HG03108 (cell line): Measurements from ENCODE around the gene CPHXL2.

Experiments
- ATAC-seq: cut with Tn5 transposase; IDR thresholded peaks from one replicate; pipeline ENCODE4 v1.9.1; 2021; ENCODE audit warnings: moderate library complexity; ENCODE audit not compliant: unreplicated experiment

The CPHXL2 gene

DNA sequence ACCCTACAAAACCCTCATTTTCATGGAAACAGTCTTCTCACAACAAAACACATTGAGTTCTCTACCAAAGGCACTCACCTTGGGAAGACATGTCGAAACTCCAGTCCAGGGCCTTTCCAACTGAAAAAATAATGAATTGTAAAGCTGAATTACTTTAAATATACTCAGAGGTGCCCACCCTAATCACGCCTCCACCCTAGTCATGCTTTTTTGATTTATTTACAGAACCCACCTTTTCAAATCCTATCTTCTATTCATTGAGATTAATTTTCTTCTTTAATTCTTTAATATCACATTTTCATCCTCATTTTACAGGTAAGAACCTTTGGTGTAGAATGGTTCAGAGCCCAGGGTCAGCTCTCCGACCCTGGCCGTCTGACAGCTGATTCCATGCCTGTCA lies at the start of gene CPHXL2:
TSS of gene CPHXL2 (minus strand) at position 101 of the 400 bp plus-strand sequence. CDS start at position 91, 10 bp downstream.
- ATAC-seq = no peak

DNA sequence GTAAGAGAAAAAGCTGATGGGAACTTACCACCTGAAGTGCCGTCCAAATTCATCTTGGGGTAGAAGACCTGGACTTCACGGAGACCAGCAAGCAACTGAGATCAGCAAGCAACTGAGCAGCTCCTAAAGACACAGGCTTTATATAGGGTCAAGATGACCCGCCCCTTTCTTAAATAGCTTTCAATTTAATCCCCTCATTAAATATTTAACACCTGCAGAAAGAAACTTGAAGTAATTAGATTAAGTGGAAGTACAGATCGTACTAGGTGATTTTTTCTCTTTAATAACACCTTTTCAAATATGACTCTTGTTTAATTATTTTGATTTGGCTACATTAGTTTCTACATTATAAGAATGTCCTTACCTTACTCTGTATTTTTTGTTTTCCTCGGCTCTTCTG lies 49.6 kb upstream of the CPHXL2 start, which contains the start of gene CPHXL:
TSS of gene CPHXL (minus strand) at position 101 of the 400 bp plus-strand sequence. CDS start at position 53, 48 bp downstream.
- no peak for ATAC-seq

DNA sequence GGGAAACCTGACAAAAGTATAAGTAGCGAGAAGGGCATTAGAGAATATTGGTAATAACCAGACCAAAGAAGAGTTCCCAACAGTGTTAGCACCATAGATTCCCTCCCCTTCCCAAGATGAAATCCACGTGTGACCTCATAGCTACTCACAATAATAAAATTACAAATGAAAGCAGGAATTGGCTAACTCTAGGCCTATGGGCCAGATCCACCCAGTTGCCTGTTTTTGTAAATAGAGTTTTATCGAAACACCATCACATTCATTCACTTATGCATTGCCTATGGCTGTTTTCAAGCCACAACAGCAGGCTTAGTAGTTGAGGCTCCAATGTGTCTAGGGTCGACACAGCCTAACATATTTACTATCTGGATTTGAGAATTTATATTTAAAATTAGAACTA lies 41.6 kb upstream of the CPHXL2 start:
- no peak for ATAC-seq

DNA sequence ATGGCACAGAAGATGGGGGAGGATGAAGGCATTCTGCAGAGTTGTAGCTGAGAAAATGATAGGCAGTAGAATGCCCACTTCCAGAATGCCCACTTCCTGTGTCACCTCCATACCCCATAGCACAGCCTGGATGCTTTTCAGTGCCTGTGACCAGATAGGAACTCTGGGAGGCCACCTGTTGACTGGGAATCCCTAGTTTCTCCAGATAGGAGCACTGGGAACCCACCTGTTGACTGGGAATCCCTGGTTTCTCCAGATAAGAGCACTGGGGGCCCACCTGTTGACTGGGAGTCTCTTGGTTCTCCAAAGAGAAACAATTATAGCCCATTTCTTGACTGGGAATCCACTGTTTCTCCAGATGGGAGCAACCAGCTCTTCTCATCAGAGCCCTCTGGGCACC lies 37.9 kb upstream of the CPHXL2 start:
- no peak for ATAC-seq

DNA sequence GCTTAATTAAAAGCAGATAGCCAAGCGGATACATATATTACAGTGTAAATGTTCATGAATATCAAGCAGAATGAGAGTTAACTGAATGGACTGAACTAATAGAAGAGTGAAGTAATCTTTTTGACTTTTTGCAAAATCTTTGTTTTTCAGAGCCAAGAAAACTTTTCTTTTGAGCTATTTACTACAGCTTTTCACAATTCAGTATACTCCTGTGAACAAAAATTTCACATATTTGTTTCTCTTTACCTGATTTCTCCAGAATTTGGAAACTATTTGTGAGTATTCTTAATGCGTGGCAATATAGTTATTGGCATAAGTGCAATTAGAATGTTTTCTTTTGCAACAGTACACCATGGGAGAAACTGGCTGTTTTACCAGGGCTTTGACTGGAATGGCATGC lies 33.5 kb upstream of the CPHXL2 start:
- no peak for ATAC-seq

DNA sequence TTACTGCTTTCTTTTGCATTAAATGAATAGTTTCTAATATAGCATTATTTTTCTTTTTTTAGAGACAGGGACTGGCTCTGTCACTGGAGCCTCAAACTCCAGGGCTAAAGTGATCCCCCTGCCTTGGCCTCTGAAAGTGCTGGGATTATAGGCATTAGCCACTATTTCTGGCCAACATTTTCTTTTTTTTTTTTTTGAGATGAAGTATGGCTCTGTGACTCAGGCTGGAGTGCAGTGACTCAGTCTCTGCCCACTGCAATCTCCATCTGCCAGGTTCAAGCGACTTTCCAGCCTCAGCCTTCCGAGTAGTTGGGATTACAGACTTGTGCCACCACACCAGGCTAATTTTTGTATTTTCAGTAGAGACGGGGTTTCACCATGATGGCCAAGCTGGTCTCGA lies 26.5 kb upstream of the CPHXL2 start:
- ATAC-seq = no peak

DNA sequence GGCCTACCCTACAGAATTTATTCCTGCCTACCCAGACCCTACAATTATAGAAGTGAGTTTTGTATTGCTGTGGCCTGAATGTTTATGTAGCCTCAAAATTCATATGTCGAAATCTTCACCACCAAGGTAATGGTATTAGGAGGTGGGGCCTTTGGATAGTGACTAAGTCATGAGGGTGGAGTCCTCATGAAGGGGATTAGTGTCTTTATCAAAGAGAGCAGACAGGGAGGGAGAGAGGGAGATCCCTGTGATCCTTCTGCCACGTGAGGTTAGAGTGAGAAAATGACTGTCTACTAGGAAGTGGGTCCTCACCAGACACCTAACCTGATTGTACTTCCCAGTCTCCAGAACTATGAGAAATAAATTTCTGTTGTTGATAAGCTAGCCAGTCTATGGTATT lies 25.4 kb upstream of the CPHXL2 start:
- ATAC-seq = no peak

DNA sequence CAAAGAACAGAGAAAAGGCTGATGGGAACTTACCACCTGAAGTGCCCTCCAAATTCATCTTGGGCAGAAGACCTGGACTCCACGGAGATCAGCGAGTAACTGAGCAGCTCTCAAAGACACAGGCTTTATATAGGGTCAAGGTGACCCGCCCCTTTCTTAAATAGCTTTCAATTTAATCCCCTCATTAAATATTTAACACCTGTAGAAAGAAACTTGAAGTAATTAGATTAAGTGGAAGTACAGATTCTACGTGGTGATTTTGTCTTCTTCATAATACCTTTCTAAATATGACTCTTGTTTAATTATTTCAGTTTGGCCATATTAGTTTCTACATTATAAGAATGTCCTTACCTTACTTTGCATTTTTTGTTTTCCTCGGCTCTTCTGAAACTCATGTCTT lies 24.6 kb upstream of the CPHXL2 start, which contains the start of gene DUXB:
TSS of gene DUXB (minus strand) at position 101 of the 400 bp plus-strand sequence. CDS start at position 58, 43 bp downstream.
- no peak for ATAC-seq

DNA sequence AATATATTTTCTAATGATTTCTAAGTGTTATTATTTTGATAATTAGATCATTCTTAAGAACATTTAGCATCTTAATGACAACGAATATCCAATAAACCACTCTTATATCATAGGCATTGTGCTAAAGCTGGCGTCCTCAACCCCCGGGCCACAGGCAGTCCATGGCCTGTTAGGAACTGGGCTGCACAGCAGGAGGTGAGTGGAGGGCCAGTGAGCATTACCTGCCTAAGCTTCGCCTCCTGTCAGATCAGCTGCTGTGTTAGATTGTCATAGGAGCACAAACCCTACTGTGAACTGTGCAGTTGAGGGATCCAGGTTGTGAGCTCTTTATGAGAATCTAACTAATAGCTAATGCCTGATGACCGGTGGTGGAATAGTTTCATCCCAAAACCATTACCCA lies 20.8 kb upstream of the CPHXL2 start:
- ATAC-seq = no peak

DNA sequence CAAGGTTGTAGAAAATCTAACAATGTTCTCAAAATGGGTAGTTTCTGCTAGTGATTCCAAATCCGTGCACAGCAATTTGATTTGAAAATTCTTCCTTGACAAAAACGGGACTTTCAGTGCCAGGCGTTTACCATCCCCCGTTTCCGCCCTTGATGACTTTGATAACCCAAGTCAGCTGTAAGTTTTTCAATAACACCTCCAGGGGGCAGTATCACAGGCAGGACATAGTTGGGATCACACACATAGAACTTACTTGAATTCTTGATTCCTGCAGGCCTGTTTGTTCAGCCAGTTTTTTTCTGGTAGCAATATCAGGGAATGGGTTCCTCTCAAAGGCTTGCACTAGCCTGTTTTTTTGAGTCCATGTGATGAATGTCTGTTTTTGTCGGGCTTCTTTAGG lies 18.9 kb upstream of the CPHXL2 start:
- ATAC-seq = no peak

DNA sequence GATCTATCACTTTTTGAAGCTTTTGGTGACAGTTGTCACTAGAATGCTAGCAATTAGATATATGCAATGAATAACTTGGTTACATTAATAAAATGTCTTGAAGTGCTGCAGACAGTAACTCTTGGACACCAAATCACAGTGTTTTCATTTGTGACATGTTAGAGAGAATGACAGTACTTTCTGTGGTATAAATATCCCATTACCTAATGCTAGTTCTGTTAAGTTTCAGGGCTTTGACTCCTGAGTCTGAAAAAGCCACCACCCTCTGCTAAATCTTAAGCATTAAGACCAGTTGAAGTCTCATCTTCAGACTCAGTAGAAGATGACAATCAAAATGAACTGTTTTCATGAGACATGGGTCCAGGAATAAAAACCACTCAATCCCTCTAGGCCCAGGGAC lies 10.6 kb upstream of the CPHXL2 start:
- ATAC-seq = no peak

DNA sequence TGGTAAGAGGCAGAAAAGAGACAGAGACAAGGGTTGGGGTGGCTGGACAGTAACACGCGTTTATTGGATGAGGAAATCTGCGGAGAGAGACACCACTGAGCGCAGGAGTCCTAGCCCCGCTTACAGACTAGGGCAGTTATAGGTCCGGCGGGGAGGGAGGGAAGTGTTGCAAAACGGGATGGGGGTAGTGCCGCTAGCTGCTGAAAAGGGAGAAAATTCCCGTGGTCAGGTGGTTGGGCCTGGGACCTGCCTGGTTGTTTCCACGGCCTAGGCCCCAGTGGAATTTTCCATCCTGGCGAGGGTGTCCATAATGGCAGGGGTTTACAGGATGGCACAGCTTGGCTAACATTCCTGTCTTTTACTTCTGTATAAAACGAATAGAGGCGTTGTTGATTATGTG lies 5.5 kb upstream of the CPHXL2 start:
- no peak for ATAC-seq

DNA sequence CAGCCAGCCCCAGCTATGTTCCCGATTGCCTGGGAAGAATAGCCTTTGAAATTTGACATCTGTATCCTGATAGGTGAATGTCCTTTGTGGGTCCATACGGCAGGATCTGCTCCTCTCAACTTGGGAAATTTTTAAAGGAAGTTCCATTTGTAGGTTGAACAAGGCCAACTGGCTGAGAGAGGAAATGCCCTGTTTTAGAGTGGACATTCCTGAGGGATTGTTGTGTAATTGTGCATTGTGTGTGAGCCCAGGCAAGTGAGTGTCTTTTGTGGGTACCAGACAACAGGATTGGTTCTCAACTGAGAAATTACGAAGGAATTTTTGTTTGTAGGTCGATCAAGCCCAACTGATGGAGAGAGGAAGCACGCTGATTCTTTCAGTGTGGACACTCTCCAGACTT lies 2.6 kb upstream of the CPHXL2 start:
- no peak for ATAC-seq

DNA sequence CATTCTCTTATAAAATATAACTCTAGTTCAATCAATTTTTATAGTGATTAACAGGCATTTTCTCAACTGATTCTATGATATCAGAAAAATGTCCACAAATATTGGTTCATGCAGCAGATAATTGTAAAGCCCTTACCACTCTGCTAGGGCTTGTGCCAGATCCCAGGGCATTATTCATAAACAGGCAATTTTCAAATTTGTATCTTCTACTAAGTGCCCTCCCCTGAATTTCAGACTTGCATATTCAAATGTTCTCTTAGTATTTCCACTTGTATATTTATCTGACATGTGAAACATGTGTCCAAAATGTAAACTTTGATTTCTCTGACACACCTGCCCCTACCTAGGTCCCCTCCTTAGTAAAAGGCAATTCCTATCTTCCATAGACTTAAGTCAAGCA lies 9.3 kb downstream of the CPHXL2 start:
- ATAC-seq = no peak

DNA sequence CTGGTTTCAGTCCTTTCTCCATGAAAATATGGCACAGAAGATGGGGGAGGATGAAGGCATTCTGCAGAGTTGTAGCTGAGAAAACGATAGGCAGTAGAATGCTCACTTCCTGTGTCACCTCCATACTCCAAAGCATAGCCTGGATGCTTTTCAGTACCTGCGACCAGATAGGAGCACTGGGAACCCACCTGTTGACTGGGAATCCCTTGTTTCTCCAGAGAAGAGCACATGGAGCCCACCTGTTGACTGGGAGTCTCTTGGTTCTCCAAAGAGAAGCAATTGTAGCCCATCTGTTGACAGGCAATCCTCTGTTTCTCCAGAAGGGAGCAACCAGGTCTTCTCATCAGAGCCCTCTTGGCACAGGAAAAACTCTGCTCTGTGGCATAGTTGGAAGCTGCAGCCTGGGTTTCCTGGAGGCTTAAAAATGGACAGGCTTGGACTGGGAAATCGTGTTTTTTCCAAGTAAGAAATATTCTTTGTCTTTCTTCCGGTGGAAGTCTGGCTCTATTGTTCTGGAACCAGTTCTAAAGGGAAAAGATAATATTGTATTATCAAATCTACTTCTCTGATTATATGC lies 16.0 kb downstream of the CPHXL2 start:
- no peak for ATAC-seq

DNA sequence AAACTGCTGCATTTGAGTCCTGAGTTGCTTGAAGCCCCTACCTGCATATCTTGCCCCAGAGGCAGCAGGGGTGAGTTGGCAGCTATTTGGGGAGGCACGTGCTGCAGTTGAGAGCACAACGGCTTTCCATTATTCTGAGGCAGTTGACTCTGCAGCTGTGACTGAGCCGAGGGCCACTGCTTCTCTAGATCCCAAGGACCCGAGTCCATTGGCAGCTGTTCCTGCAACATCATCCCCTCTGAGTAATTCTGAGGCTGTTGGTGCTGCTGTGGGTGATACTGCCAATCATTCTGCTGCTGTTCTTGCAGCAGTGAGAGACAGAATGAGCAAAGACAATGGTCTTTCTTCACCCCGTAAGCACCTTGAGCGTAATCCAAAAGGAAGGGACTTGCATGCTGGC lies 16.5 kb downstream of the CPHXL2 start:
- no peak for ATAC-seq

DNA sequence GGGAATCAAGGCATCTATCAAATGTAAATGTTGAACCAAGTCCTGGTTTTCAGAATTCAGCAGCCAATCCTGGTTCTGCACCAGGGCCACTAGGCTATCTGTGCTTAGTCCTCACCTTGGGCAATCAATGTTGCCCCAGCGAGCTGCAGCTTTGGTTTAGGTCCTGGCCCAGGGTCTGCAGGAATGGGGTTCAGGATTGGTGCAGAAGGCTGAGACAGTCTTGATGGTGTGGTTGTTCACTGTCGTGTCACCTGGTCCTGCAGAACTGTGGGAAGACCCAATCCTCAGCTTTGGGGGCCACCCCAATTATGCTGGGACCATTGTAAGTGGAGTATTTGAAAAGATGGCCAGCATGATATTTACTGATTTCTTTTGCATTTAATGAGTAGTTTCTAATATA lies 18.6 kb downstream of the CPHXL2 start:
- ATAC-seq = no peak

DNA sequence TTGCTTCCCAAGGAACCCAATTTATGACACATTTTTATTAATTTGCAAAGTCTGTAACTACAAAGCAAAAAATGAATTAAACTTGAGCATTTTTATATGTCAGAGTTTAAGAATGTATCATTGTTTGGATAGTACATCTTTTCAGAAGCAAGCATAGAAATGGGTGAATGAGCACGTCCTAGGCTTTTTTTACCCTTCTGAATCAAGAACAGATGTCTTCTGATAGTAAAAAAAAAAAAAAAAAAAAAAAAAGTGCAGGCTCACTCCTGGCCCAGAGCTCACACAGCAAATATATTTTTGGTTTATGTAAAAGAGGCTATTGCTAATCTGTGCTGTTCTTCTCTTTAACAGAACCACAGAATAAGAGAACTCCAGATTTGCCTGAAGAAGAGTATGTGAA lies 22.9 kb downstream of the CPHXL2 start:
- ATAC-seq = no peak

DNA sequence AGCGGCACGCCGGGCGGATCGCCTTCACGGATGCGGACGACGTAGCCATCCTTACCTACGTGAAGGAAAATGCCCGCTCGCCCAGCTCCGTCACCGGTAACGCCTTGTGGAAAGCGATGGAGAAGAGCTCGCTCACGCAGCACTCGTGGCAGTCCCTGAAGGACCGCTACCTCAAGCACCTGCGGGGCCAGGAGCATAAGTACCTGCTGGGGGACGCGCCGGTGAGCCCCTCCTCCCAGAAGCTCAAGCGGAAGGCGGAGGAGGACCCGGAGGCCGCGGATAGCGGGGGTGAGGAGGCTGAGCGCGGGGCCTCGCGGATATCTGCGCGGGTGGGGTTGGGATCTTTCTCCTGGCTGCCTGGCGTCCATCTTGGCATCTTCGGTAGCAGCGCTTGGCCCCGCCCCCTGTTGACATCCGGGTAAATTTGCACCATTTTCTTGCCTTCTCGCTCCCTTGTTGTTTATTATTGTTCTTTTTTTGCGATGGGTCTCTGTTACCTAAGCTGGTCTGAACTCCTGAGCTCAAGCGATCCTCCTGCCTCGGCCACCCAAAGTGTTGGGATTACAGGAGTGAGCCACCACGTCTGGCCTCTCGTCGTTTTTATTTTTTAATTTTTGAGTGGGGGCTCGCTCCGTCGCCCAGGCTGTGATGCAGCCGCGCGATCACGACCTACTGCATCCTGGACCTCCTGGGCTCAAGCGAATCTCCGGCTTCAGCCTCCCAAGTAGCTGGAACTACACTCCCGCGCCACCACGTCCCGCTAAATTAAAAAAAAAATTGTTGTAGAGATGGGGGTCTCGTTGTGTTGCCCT lies 28.3 kb downstream of the CPHXL2 start:
- peak; percentile 25 for ATAC-seq

DNA sequence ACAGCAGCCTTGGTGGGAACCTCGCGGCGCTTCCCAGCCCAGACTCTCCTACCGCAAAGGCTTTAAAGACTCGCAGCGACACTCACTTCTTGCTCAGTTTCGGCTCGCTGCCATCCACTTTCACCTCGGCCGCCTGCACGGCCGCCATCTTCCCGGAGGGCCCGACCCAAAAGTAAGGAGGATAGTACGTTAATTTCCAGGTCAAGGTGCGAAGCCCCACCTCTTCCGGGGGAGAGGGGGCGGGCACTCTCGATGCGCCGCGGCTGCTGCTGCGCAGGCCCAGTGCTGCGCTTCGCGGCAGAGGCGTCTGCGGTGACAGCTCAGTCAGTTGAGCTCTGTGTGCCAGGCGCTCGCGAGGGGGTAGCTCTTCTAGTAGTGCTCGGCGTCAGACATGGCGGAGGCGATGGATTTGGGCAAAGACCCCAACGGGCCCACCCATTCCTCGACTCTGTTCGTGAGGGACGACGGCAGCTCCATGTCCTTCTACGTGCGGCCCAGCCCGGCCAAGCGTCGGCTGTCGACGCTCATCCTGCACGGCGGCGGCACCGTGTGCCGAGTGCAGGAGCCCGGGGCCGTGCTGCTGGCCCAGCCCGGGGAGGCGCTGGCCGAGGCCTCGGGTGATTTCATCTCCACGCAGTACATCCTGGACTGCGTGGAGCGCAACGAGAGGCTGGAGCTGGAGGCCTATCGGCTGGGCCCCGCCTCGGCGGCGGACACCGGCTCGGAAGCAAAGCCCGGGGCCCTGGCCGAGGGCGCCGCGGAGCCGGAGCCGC lies 29.1 kb downstream of the CPHXL2 start, which contains the start of the genes KARS1 and TERF2IP:
TSS of gene KARS1 (minus strand) at position 174 of the 773 bp plus-strand sequence. CDS start at position 148, 26 bp downstream.
TSS of gene TERF2IP (plus strand) at position 282 of the 773 bp plus-strand sequence. CDS start at position 392, 110 bp downstream.
- peak; percentile 89 for ATAC-seq

DNA sequence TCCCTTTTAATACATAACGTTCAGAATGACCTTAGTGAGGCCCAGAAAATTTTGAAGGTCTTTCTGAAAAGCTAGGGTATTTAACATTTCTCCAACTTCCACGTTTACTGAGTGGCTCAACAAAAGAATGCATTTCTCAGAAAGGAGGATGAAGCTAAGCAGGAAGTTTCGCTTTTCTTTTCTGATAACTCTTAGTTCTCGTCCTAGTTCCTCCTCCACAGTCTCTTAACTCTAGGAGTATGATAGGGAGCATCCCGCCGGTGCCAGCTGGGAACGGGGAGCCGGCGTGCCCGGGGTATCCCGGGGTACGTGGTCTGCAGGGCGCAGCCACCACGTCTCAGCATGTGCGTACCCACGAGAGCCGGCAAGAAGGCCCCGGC lies 29.7 kb downstream of the CPHXL2 start:
- peak; percentile 11 for ATAC-seq
